ENCODE data around the gene STARD10. TPM values are rescaled to one million over a fixed set of nuclear protein-coding genes. Genes with fewer than 3 reads are reported as not detected.

The STARD10 gene
- total RNA-seq, 1 experiment from 2014 or later = 16.7 TPM

- DNase-seq (ENCODE audit: low read depth) = no peak
These were observed 30.0 kb downstream of the STARD10 start for GRCh38 chr11:72763823-72764222.

GRCh38 chr11:72762641-72763304 is 31.1 kb downstream of the STARD10 start:
- no peak for DNase-seq (ENCODE audit: low read depth)

GRCh38 chr11:72760539-72761405 is 33.1 kb downstream of the STARD10 start:
- DNase-seq (ENCODE audit: low read depth) = no peak

GRCh38 chr11:72759468-72759985 is 34.3 kb downstream of the STARD10 start:
- no peak for DNase-seq (ENCODE audit: low read depth)

- peak; percentile 85 for DNase-seq (ENCODE audit: low read depth)
These were observed 35.0 kb downstream of the STARD10 start for GRCh38 chr11:72758690-72759389.

GRCh38 chr11:72758304-72758689 is 35.5 kb downstream of the STARD10 start:
- DNase-seq (ENCODE audit: low read depth) = peak; percentile 78

- DNase-seq (ENCODE audit: low read depth) = no peak
These were observed 38.0 kb downstream of the STARD10 start for GRCh38 chr11:72755713-72756285.

GRCh38 chr11:72754544-72755155 is 39.2 kb downstream of the STARD10 start:
- DNase-seq (ENCODE audit: low read depth) = no peak

GRCh38 chr11:72754149-72754543 is 39.7 kb downstream of the STARD10 start:
- no peak for DNase-seq (ENCODE audit: low read depth)

- DNase-seq (ENCODE audit: low read depth) = no peak
These were observed 40.3 kb downstream of the STARD10 start for GRCh38 chr11:72753341-72754148.

GRCh38 chr11:72752088-72752914 is 41.5 kb downstream of the STARD10 start, which contains the start of gene ARAP1:
ARAP1 (minus strand) TSS chr11:72752408; CDS start chr11:72727128, 25,280 bp downstream.
- peak; percentile 92 for DNase-seq (ENCODE audit: low read depth)

GRCh38 chr11:72751116-72752087 is 42.4 kb downstream of the STARD10 start:
- DNase-seq (ENCODE audit: low read depth) = no peak

GRCh38 chr11:72750556-72751115 is 43.2 kb downstream of the STARD10 start:
- no peak for DNase-seq (ENCODE audit: low read depth)

- DNase-seq (ENCODE audit: low read depth) = no peak
These were observed 43.8 kb downstream of the STARD10 start for GRCh38 chr11:72750086-72750485.

GRCh38 chr11:72747289-72747855 is 46.5 kb downstream of the STARD10 start:
- no peak for DNase-seq (ENCODE audit: low read depth)

- no peak for DNase-seq (ENCODE audit: low read depth)
These were observed 47.0 kb downstream of the STARD10 start for GRCh38 chr11:72746821-72747220.

- no peak for DNase-seq (ENCODE audit: low read depth)
These were observed 47.8 kb downstream of the STARD10 start for GRCh38 chr11:72745925-72746550.
